GM19468 (cell line): ENCODE data around the gene TCL1A.
"Not testable (repeated sequence)": the region's sequence is repeated elsewhere in the genome, so short reads cannot be mapped to it uniquely, and the experiment has no call there.

Source experiments
- ATAC-seq: cut with Tn5 transposase; IDR thresholded peaks from one replicate; pipeline ENCODE4 v1.9.1; 2021; ENCODE audit warnings: mild to moderate bottlenecking, moderate library complexity, moderate number of reproducible peaks; ENCODE audit not compliant: unreplicated experiment; ENCODE audit errors: extremely low read depth

TCL1A gene, protein sequence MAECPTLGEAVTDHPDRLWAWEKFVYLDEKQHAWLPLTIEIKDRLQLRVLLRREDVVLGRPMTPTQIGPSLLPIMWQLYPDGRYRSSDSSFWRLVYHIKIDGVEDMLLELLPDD

DNA sequence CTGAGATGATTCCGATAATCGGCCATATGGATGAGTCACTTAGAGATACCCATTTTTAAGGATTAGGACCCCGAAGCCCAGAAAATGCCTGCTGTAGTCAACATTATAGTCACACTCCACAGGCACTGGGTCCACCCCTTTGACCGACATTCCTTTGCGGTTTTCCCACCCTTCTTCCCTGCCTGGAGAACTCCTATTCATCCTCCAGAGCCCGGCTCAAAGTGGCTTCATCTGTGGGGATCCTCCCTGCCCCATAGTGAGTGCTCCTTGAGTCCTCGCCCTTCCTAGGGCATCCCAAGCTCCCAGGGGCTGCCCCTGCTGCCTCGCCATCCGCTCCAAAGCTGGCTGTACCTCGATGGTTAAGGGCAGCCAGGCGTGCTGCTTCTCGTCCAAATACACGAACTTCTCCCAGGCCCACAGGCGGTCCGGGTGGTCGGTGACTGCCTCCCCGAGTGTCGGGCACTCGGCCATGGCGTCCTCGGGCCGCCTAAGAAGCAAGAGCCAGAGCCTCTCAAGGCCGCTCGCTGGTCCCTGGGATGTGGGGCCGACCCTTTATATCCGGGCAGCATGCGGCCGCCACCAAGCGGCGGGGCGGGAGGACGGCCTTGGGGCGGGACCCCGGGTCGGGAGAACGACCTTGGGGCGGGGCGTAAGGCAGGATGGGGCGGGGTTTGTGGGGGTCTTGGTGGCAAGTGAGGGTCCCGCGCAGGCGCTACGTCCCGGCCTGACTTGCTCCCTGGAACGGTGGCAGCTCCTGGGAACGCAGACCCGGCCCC, at the start of gene TCL1A:
TSS of gene TCL1A (minus strand) at position 530 of the 776 bp plus-strand sequence. CDS start at position 471, 59 bp downstream.
- ATAC-seq, result peak; percentile 76

DNA sequence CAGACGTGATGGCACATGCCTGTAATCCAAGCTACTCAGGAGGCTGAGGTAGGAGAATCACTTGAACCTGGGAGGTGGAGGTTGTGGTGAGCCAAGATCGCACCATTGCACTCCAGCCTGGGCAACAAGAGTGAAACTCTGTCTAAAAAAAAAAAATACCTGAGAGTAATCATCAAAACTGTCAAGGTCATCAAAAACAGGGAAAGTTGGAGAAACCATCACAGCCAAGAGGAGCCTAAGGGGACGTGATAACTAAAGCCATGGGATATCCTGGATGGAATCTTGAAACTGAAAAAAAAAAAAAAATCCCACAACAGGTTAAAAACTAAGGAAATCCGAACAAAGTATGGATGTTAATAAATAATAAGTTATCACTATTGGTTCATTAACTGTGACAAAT, 49.1 kb upstream of the TCL1A start:
- ATAC-seq, result not testable (repeated sequence)

DNA sequence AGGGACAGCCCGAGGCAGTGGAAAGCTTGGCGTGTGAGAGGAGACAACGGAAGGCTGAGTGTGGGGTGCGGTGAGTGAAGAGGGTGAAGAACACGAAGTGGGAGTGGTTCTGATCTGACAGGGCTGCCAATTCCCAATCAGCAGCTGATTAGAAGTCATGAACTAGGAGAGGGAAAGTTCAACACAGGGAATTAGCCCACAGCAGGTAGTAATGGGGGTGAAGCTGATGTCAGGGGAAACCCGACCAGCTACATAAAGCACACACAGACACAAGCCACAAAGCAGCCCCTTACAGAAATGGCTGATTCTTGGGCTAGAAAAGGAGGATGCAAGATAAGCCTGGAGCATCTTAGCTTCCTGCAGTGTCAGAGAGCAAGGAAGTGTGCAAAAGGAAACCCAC, 47.5 kb upstream of the TCL1A start:
- ATAC-seq, result no peak

DNA sequence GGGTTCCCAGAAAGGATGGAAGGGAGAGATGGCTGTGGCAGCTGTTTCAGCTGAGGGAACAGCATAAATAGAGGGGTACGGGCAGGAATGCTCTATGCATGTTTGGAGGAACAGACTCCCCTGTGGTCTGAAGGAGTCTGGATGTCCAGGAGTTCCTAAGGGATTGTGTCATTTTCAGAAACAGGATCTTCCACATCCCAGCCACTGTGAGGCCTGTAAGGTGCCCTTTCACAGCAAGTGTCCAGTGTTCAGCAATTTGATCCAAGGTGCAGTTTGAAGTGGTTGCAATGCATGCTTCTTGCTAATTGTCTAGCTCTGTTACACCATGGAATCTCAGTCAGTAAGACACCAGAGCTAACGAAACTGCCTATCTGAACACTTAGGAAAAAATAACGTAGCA, 46.7 kb upstream of the TCL1A start:
- no peak for ATAC-seq

DNA sequence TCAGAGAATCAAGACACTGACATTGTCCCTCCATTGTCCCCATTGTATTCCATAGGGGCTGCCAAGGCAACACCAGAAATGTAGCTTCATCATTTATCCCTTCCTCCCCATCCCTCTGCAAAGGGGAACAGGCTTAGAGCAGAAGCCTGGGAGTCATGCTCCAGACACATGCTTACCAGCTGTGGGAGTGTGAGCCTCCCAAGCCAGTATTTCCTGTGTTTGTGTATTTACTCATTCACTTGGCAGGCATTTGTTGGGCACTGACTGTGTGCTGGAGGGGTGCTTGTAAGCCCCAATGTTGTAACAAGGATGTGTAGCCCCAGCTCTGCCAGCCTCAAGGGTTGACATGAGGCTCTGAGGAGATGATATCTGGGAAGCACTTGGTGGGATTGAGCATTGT, 46.0 kb upstream of the TCL1A start:
- ATAC-seq, result no peak

DNA sequence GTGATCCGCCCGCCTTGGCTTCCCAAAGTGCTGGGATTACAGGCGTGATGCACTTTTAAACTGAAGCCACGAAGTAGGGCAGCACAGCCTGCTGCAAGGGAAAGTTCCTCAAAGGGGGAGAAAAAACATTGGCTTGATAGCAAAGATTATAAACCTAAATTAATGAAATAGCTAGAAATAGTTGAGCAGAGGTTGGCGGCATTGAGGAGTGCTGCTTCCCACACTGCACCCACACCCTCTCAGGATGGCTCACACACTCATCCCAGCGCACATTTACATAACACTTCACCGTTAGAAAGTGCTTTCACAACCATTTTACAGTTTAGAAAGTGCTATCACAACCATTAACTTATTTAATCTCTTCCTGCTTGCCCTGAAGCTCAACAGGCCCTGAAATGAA, 44.4 kb upstream of the TCL1A start:
- no peak for ATAC-seq

DNA sequence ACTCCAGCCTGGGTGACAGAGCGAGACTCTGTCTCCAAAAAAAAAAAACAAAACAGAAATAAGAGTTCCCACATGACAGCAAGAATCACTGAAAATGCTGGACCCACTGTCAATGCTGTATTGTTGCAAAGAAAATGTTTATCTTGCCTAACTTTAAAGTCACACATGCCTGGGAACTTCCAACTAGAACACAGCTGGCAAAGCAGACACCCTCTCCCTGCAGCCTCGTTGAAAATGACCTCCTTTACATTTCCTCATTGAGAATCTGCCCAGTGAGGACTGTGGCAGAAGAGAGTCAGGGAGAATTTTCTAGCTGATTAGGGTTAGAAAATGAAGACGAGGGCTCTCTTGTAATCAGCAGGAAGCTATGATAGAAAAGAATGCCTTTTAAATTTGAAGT, 42.8 kb upstream of the TCL1A start:
- ATAC-seq, result no peak

DNA sequence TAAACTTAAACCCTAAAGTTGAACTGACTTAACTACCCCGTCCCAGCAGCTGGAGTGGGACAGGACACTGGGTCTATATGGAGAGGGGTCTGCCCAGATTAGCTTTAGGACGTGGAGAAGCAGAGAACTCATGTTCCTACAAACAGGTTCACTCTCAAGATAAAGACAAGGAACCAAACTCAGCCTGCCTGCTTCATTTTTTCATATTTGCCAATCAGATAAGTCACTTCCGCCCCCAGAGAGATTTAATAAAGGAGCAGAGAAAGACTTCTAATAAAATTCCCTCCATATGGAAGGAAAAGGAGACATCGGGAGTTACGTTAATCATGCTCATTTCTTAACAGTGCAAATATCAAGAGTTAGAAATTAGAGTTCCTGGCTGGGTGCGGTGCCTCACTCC, 42.2 kb upstream of the TCL1A start:
- ATAC-seq, result no peak

DNA sequence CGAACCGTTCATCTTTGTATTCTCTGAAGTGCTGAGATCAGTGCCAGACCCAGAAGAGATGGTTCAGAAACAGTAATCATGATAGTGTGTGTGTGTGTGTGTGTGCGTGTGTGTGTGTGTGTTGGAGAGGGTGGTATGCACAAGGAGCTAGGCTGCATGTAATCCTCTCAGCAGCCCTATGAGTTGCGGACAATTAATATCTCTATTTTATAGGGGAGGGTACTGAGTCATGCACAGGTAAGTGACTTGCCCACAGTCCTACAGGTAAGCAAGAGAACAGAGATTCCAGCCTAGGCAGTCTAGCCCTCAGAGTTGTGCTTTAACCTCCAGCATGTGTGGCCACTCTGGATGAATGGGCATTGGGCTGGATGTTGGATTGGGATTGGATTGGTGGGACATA, 27.9 kb upstream of the TCL1A start:
- no peak for ATAC-seq

DNA sequence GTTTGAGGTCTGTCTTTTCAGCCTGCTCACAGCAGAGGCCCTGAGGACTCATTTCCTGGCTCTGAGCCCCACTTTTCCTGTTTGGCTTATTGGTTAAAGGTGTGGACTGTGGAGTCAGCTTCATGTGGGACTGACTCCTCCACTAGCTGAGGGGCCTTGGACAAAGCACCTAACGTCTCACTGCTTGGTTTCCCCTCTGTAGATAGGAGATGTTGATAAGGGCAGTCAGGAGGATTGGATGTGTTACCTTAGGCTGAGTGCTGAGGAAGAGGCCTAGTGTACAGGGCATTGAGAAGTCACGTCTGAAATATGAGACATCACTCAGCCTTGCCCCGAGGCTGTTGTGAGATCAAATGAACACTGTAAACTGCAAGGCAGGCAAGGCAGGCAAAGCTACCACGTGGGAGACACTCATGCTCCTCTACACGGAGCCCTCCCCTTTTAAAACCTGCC, 27.1 kb upstream of the TCL1A start:
- no peak for ATAC-seq

DNA sequence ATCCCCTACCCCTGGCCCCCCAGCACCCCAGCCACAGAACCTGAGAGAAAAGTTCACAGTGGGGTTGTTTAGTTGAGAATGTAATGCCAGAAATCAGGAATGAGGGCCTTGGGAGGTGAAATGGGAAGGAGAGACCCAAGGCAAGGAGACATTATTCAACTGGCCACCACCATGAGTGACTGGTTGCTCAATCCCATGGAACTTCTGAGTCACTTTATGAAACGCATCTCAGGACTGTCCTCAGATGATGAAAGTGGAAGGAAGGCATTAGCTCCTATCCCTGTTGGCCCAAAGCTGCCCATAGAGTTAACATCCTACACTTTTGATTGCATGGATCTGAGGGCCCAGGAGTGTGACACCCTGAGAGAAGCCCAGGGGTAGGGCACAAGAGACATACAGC, 25.4 kb upstream of the TCL1A start:
- no peak for ATAC-seq

DNA sequence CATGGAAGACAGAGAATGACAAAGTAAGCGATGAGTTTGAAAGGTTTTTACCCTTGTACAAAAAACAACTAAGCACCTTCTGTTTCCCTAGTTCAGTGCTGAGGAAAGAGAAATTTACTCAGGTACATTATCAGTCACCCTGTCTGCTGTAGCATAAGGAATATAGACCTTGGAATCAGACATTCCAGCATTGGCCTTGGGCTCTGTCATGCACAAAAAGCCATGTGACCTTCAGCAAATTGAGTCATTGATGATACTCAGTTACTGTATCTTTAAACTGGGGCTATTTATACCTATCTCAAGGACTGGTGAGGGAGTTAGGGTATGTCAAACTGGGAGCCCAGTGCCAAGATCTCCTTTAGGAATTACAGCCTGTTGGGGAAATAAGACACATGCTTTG, 19.3 kb upstream of the TCL1A start:
- no peak for ATAC-seq

DNA sequence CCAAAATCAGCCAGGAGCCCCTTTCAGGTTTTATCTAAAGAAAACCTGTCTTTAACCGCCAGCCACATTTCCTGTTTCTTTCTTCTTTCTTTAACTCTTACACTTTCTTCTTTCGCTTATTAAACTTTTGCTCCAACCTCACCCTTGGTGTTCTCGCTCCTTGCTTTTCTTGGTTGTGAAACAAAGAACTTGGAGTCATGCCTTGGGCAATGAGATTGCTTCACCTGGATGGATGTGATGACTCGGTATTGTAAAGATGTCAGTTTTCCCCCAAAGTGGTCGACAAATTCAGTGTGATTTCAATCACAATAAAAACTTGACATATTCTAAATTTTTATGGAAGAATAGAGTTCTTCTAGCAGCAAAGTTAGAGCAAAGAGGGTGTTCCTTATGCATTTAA, 16.2 kb upstream of the TCL1A start:
- ATAC-seq, result no peak

DNA sequence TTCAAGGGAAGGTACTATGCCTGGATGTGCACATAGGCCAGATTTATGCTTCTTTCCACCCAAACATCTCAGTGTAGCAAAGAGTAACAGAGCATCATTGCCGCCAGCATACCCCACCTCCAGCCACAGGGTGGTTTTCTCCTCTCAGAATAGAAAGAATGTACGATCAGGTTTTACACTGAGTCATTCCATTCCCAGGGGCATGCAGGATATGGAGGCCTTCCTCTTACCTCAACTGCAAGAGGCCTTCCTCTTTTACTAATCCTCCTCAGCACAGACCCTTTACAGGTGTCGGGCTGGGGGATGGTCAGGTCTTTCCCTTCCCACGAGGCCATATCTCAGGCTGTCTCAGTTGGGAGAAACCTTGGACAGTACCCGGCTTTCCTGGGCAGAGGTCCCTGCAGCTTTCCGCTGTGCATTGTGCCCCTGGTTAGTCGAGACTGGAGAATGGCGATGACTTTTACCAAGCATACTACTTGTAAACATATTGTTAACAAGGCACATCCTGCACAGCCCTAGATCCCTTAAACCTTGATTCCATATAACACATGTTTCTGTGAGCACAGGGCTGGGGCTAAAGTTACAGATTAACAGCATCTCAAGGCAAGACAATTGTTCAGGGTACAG, 15.6 kb upstream of the TCL1A start:
- ATAC-seq, result not testable (repeated sequence)

DNA sequence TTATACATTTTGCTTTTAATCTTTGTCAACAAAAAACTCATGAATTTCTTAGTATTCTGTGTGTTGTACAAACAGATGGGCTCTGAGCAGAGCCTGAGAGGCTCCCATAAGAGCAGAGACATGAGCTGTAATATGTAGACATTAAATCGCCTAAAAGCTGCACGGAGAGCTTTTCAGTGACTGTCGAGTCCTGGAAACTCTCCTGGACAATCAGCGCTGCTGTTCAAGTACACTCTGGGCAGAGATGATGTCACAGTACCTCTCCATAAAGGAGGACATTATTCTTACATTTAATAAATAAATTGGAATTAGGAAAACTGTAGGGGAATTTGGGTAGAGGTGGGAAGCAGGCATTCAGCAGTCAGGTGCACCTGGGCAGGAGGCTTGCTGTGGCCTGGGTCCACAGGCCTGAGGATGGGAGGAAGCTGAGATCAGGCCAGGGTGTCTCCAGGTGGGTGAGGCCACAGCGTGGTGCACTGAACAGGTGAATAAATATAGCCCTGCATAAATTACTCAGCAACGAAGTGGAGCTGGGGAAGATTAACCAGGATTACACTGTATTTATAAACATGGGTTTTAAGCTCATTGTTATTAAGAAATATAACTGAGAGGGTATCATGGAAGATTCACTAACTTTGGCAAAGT, 13.3 kb upstream of the TCL1A start:
- no peak for ATAC-seq

DNA sequence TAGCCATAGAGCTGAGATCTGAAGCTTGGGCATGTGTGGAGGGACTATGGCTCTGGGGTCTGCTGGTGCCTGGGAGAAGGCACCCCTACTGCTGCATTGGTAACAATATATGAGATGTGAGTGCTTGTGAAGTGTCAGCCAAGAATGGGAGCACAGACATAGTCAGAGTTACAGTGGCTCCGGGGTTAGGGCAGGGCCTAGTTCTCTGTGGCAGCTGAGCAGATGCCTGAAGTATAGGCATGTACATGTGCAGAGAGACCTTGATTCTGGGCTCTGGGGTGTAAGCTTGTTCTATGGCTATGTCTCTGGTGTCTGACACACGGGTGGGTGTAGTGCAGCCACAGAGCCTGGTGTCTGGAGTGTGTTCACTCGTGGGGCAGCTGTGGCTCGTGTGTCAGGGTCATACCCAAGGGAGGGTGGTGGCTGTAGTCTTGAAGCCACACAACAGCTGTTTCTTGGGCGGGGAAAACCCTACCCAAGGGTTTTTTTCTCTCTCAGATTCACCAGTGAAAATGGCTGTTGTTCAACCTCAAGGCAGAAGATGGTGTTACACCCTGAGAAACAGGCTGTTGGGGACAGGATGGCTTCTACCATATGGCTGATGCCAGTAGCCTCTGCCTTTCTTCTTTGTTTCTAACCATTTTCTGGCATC, 11.9 kb upstream of the TCL1A start:
- ATAC-seq, result peak; percentile 38

DNA sequence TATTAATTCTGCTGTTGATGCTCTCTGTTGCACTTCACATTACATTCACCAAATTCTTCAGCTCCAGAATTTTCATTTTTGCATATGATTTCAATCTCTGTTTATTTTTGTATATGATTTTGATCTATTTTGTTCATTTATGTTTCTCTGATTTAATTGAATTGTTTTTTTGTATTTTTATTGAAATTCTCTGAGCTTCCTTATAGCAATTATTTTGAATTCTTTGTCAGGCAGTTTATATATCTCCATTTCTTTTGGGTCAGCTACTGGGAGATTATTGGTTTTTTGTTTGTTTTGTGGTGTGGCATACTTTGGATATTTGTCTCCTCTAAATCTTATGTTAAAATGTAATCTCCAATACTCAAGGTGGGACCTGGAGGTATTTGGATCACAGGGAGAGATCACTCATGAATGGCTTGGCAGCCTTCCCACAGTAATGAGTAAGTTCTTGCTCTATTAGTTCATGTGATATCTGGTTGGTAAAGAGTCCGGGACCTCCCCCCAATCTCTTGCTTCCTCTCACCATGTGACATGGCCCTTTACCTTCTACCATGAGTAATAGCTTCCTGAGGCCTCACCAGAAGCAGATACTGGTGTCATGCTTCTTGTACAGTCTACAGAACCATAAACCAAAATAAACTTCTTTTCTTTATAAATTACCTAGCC, 8.7 kb upstream of the TCL1A start:
- ATAC-seq, result no peak

DNA sequence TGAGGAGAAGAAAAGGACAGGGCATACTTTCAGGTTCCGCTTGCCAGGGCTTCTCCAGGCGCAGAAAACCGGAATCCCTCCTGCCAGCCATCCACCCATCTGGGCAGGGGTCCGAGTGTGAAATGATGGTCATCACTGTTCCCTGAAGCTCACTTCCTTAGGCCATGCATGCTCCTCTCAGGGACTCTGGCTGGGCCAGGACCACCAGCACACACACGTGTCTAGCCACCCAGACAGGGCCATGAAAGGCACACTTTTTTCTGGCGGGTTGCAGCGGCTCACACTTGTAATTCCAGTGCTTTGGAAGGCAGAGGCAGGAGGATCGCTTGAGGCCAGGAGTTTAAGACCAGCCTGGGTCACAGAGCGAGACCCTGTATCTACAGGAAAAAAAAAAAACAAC, 1.5 kb downstream of the TCL1A start:
- ATAC-seq, result no peak

DNA sequence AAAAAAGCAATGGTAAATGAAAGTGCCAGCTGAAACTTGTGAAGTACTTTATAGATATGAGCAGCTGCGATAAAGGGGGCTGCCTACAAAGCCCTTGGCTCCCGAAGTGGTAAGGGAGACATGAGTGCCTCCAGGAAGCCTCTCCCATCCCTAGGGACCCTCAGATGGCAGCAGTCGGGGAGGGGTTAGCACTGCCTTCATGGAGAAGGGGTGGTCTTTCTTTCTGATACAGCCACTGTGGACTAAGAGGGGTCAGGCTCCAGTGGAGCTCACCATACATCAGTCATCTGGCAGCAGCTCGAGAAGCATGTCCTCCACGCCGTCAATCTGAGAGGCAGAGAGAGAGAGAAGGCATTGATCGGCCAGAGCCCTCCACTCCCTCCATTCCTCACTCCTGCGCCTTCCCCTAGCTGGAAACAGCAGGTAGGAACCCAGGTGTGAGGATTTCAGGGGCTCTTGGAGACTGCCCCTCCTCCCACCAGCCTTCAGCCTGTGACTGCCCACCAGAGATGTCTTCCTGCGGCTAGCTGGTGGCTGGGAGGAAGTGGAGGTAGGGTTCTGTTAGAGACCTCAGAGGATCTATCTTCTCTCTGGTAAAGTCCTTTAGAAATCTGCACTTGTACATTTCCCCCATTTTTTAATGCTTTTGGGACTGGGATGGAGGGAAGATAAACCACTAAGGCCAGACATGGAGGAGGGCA, 2.3 kb downstream of the TCL1A start:
- ATAC-seq, result no peak

DNA sequence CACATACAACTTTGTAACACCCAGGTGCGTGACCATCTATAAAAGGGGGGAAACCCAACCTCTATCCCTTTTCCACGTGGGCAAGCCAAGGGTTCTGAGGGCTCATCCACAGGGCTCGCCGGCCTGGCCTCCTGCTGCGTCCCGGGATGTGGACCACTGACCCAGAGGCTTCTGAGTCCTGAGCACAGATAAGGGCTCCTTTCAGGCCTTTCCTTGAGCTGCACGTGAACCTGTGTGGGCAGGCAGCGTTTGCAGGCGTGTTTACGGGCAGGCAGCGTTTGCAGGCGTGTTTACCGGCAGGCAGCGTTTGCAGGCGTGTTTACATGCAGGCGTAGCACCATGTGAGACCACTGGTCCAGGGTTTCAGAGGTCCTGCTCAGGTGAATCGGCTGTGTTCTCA, 3.8 kb downstream of the TCL1A start:
- ATAC-seq, result no peak
